HL-60 (cell line): ENCODE results near the gene ELAVL4.

Experiments
- CTCF ChIP-seq: IDR thresholded peaks from one replicate; pipeline ENCODE4 v1.5.1; 2011; ENCODE audit warnings: low read length, control low read depth, inconsistent platforms; ENCODE audit not compliant: insufficient read depth
- POLR2AphosphoS5 ChIP-seq: IDR thresholded peaks from 2 replicates; pipeline ENCODE4 v1.6.1; 2012; ENCODE audit warnings: low read depth

- no peak for TF ChIP-seq POLR2AphosphoS5
- no peak for TF ChIP-seq CTCF
These were observed 43.5 kb downstream of the ELAVL4 start for GRCh38 chr1:50152236-50152635.
